Ishikawa (cell line): Measurements from ENCODE around the gene PTPRA.

Experiments used
- CEBPB ChIP-seq: IDR thresholded peaks from 2 replicates; pipeline ENCODE4 v1.6.1; 2012
- CREB1 ChIP-seq: IDR thresholded peaks from 2 replicates; pipeline ENCODE4 v1.6.1; 2012; ENCODE audit warnings: low read depth
- EGR1 ChIP-seq: IDR thresholded peaks from 2 replicates; pipeline ENCODE4 v1.6.1; 2012
- EP300 ChIP-seq: IDR thresholded peaks from 2 replicates; pipeline ENCODE4 v1.6.1; 2012; ENCODE audit warnings: borderline replicate concordance
- FOXM1 ChIP-seq: IDR thresholded peaks from 2 replicates; pipeline ENCODE4 v1.6.1; 2012; ENCODE audit warnings: low read depth, borderline replicate concordance
- MAX ChIP-seq: IDR thresholded peaks from 2 replicates; pipeline ENCODE4 v1.6.1; 2012
- NFIC ChIP-seq: IDR thresholded peaks from 2 replicates; pipeline ENCODE4 v1.6.1; 2012
- RAD21 ChIP-seq: IDR thresholded peaks from 2 replicates; pipeline ENCODE4 v1.6.1; 2012; ENCODE audit warnings: low read depth
- REST ChIP-seq: IDR thresholded peaks from 2 replicates; pipeline ENCODE4 v1.6.1; 2012; ENCODE audit warnings: low read depth, mild to moderate bottlenecking
- TAF1 ChIP-seq: IDR thresholded peaks from 2 replicates; pipeline ENCODE4 v1.6.1; 2012; ENCODE audit warnings: low read depth, mild to moderate bottlenecking
- TCF12 ChIP-seq: IDR thresholded peaks from 2 replicates; pipeline ENCODE4 v1.6.1; 2012; ENCODE audit warnings: low read depth
- TEAD4 ChIP-seq: IDR thresholded peaks from 2 replicates; pipeline ENCODE4 v1.6.1; 2012
- YY1 ChIP-seq: IDR thresholded peaks from 2 replicates; pipeline ENCODE4 v1.6.1; 2012; ENCODE audit warnings: low read depth
- ZBTB7A ChIP-seq: IDR thresholded peaks from 2 replicates; pipeline ENCODE4 v1.6.1; 2012; ENCODE audit warnings: low read depth
- TF ChIP-seq, protein P1 (sequence below): IDR thresholded peaks from 2 replicates; pipeline ENCODE4 v1.6.1; 2012

The PTPRA gene

GRCh38 chr20:3045042-3045815, 171.9 kb downstream of the PTPRA start:
- no peak for TF ChIP-seq EP300
- TF ChIP-seq TEAD4, result no peak
- TF ChIP-seq TAF1, result no peak
- no peak for TF ChIP-seq EGR1
- no peak for TF ChIP-seq YY1
- TF ChIP-seq CREB1, result no peak
- TF ChIP-seq NFIC, result no peak
- no peak for TF ChIP-seq CEBPB
- no peak; the same call in 1 of the 2 replicates for TF ChIP-seq TCF12
- TF ChIP-seq REST, result no peak
- no peak for TF ChIP-seq RAD21
- TF ChIP-seq FOXM1, result no peak
- no peak for TF ChIP-seq MAX
- no peak; the same call in 1 of the 2 replicates for TF ChIP-seq ZBTB7A
- TF ChIP-seq, protein P1, sequence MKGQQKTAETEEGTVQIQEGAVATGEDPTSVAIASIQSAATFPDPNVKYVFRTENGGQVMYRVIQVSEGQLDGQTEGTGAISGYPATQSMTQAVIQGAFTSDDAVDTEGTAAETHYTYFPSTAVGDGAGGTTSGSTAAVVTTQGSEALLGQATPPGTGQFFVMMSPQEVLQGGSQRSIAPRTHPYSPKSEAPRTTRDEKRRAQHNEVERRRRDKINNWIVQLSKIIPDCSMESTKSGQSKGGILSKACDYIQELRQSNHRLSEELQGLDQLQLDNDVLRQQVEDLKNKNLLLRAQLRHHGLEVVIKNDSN, result no peak

DNA sequence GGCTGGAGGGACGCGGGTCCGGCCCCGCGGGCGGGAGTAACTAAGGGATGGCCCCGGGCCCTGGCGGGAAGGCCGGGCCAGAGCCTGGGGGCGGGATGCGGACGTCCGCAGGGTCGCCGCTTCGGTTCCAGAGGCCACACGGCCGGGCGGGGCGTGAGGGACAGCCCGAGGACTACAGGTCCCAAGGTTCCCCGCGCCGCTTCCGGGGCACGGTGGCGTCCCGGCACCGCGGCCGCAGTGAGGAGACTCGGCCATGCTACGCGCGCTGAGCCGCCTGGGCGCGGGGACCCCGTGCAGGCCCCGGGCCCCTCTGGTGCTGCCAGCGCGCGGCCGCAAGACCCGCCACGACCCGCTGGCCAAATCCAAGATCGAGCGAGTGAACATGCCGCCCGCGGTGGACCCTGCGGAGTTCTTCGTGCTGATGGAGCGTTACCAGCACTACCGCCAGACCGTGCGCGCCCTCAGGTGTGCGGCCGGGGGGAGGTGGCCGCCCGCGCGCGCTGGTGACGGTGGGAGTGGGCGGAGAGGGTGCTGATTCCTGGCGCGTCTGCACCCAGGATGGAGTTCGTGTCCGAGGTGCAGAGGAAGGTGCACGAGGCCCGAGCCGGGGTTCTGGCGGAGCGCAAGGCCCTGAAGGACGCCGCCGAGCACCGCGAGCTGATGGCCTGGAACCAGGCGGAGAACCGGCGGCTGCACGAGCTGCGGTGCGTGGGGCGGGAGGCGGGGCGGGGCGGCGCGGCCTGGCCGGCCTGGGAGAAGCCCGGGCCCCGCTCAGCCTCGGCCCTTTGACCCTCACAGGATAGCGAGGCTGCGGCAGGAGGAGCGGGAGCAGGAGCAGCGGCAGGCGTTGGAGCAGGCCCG, 172.8 kb downstream of the PTPRA start, which contains the start of gene MRPS26:
Gene MRPS26 (plus strand): TSS at position 237 of the 861 bp plus-strand sequence. CDS start 17 bp downstream, at position 254.
- TF ChIP-seq RAD21 (no peak), CREB1 (0 out of 2 replicates have a peak, but pooled peaks have one; percentile 3), MAX (peak; percentile 74), ZBTB7A (no peak; the same call in none of the 2 replicates), EP300 (0 out of 2 replicates have a peak, but pooled peaks have one; percentile 8), TEAD4 (0 out of 2 replicates have a peak, but pooled peaks have one; percentile 4), EGR1 (peak; percentile 76), CEBPB (no peak), TCF12 (no peak; the same call in 1 of the 2 replicates), YY1 (peak; percentile 77), TAF1 (peak; percentile 46; the same call in 1 of the 2 replicates), FOXM1 (no peak), REST (no peak), NFIC (no peak)
- TF ChIP-seq, protein P1, result no peak

DNA sequence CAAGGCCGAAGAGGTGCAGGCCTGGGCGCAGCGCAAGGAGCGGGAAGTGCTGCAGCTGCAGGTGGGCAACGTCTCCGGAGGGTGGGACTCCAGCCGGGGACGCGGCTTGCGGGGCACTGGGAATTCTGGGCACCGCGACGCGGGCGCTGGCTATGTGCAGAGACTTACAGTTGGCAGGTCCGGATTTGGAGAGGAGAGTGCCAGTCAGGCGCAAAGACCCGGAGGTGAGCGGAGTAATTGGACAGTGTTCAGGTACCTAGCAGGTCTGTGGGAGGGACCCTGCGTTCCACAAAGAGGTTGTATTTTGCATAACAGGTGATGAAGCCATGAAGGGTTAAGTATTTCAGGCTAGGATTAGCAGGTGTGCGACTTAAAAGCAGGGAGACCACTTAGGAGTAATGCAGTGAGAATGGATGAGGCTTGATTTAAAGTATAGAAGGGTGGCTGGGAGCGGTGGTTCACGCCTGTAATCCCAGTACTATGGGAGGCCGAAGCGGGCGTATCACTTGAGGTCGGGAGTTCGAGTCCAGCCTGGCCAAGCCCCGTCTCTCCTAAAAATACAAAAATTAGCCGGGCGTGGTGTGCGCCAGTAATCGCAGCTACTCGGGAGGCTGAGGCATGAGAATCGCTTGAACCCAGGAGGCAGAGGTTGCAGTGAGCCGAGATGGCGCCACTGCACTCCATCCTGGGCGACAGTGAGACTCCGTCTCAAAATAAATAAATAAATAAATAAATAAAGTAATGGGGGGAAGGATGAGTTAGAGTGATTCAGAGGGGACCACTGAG, 173.6 kb downstream of the PTPRA start:
- TF ChIP-seq FOXM1, result no peak
- TF ChIP-seq RAD21, result no peak
- no peak for TF ChIP-seq YY1
- TF ChIP-seq, protein P1, result no peak
- TF ChIP-seq MAX, result no peak
- no peak for TF ChIP-seq TCF12
- no peak for TF ChIP-seq TAF1
- no peak for TF ChIP-seq TEAD4
- TF ChIP-seq NFIC, result no peak
- TF ChIP-seq EP300, result no peak
- TF ChIP-seq CREB1, result no peak
- TF ChIP-seq CEBPB, result no peak
- no peak for TF ChIP-seq REST
